Gastrocnemius medialis (tissue), 4 donors: ENCODE results near the gene FGF23.

ENCODE experiments used
- CTCF ChIP-seq, 5 experiments: fragments of 450-650 bp in 3 of 5; fragments of 200-600 bp in 2 of 5; sonication (generic) in 2 of 5; IDR thresholded peaks in 4 of 5; conservative IDR thresholded peaks in 1 of 5; 1 replicate in 4 of 5; 2 replicates in 1 of 5; pipeline ENCODE4 v1.5.1; 2016 to 2019; ENCODE audit warnings: antibody characterized with exemption in 5 of 5, mild to moderate bottlenecking in 3 of 5, moderate library complexity in 3 of 5
- POLR2A ChIP-seq, 2 donors: fragments of 450-650 bp; IDR thresholded peaks; one replicate each; pipeline ENCODE4 v1.6.1; 2017; ENCODE audit warnings: antibody characterized with exemption in 2 of 2, mild to moderate bottlenecking in 2 of 2, moderate library complexity in 2 of 2

- no peak for TF ChIP-seq CTCF (IDR thresholded peaks at IDR 0.05 in 4 of 5, conservative IDR thresholded peaks at IDR 0.05 in 1 of 5)
- no peak for TF ChIP-seq POLR2A (IDR thresholded peaks at IDR 0.05)
Observed at GRCh38 chr12:4331221-4331620, 48.3 kb downstream of the FGF23 start.
